Activated naive CD4-positive, alpha-beta T cell treated with anti-CD3 and anti-CD28 coated beads, Interleukin-2, amount 50 U/mL, for 72 hours (primary cell): ENCODE results near the gene FAM20A. TPM values are rescaled to one million over a fixed set of nuclear protein-coding genes. Genes with fewer than 3 reads are reported as not detected.
A peak's percentile ranks its signal among the peaks of the same experiment; 100 is the strongest.

Experiments
- ATAC-seq, 2 donors: fragments of 150-1000 bp; cut with Tn5 transposase; 2 replicates each; pipeline ENCODE4 v1.10.0; 2021; ENCODE audit warnings: mild to moderate bottlenecking in 2 of 2, moderate library complexity in 2 of 2
- DNase-seq, 2 donors: peaks; one replicate each; pipeline ENCODE4 v3.0.0; 2021 to 2022; ENCODE audit warnings: low spot score in 2 of 2
- H3K27ac Mint-ChIP-seq, 2 donors: one replicate each; pipeline ENCODE4 v1.8.0; 2022; ENCODE audit warnings: mild to moderate bottlenecking in 2 of 2, mixed read lengths in 2 of 2
- H3K36me3 Mint-ChIP-seq, 2 donors: one replicate each; pipeline ENCODE4 v1.8.0; 2022; ENCODE audit warnings: mixed read lengths in 2 of 2
- H3K9me3 Mint-ChIP-seq, 2 donors: one replicate each; pipeline ENCODE4 v1.8.0; 2022; ENCODE audit warnings: mixed read lengths in 2 of 2
- total RNA-seq, 2 donors: library from RNA; stranded (reverse); gene quantifications; one replicate each; pipeline ENCODE4 v1.2.3, GENCODE V29; 2022

Gene FAM20A
- total RNA-seq, 2 donors from 2014 or later, result not detected

- Mint-ChIP-seq H3K9me3 (no peaks in the 10 kb centered on the region), H3K36me3 (no peaks in the 10 kb centered on the region), H3K27ac (no peak overlapping the region)
- ATAC-seq (no peak), DNase-seq (no peak)
Measured at GRCh38 chr17:68564415-68565111, 36.6 kb downstream of the FAM20A start.

GRCh38 chr17:68562736-68563135 is 38.4 kb downstream of the FAM20A start:
- H3K36me3 Mint-ChIP-seq, result no peaks in the 10 kb centered on the region
- ATAC-seq, result no peak
- H3K9me3 Mint-ChIP-seq, result no peaks in the 10 kb centered on the region
- DNase-seq, result no peak
- no peak overlapping the region for H3K27ac Mint-ChIP-seq

GRCh38 chr17:68560966-68561720 is 40.0 kb downstream of the FAM20A start:
- DNase-seq, result no peak
- peaks cover 0 to 2% of the 10 kb centered on the region in 2 donors for H3K9me3 Mint-ChIP-seq
- no peaks in the 10 kb centered on the region for H3K36me3 Mint-ChIP-seq
- H3K27ac Mint-ChIP-seq, result no peak overlapping the region
- no peak for ATAC-seq

- ATAC-seq (no peak), DNase-seq (no peak)
- Mint-ChIP-seq H3K36me3 (no peaks in the 10 kb centered on the region), H3K9me3 (peaks cover 0 to 6% of the 10 kb centered on the region in 2 donors), H3K27ac (no peak overlapping the region)
Measured at GRCh38 chr17:68559316-68559715, 41.9 kb downstream of the FAM20A start.

GRCh38 chr17:68556551-68556950 is 44.6 kb downstream of the FAM20A start:
- H3K9me3 Mint-ChIP-seq, result peaks cover 0 to 6% of the 10 kb centered on the region in 2 donors
- no peak overlapping the region for H3K27ac Mint-ChIP-seq
- no peak for DNase-seq
- H3K36me3 Mint-ChIP-seq, result no peaks in the 10 kb centered on the region
- ATAC-seq, result no peak

- Mint-ChIP-seq H3K9me3 (no peaks in the 10 kb centered on the region), H3K36me3 (peaks cover 0 to 5% of the 10 kb centered on the region in 2 donors), H3K27ac (no peak overlapping the region)
- no peak for DNase-seq
- ATAC-seq, result no peak
Measured at GRCh38 chr17:68544111-68544915, 56.9 kb downstream of the FAM20A start.

- DNase-seq (no peak), ATAC-seq (no peak)
- peaks cover 0 to 5% of the 10 kb centered on the region in 2 donors for H3K36me3 Mint-ChIP-seq
- peak overlapping the region in 1 of 2 donors; percentile 9 for H3K27ac Mint-ChIP-seq
- no peaks in the 10 kb centered on the region for H3K9me3 Mint-ChIP-seq
Measured at GRCh38 chr17:68542698-68543463, 58.3 kb downstream of the FAM20A start.

- Mint-ChIP-seq H3K27ac (peak overlapping the region in 1 of 2 donors; percentile 9), H3K9me3 (no peaks in the 10 kb centered on the region), H3K36me3 (peaks cover 0 to 5% of the 10 kb centered on the region in 2 donors)
- DNase-seq, result no peak
- no peak for ATAC-seq
Measured at GRCh38 chr17:68541816-68542215, 59.4 kb downstream of the FAM20A start.

- H3K36me3 Mint-ChIP-seq, result peaks cover 0 to 5% of the 10 kb centered on the region in 2 donors
- DNase-seq, result no peak
Measured at GRCh38 chr17:68540981-68541380, 60.2 kb downstream of the FAM20A start.

GRCh38 chr17:68539548-68540467 is 61.4 kb downstream of the FAM20A start:
- no peak for DNase-seq
- H3K36me3 Mint-ChIP-seq, result peaks cover 0 to 5% of the 10 kb centered on the region in 2 donors
- ATAC-seq, result no peak
- no peaks in the 10 kb centered on the region for H3K9me3 Mint-ChIP-seq
- no peak overlapping the region for H3K27ac Mint-ChIP-seq

More at GRCh38 chr17:68540981-68541380, 60.2 kb downstream of the FAM20A start:
- Mint-ChIP-seq H3K9me3 (no peaks in the 10 kb centered on the region), H3K27ac (no peak overlapping the region)
- no peak for ATAC-seq

GRCh38 chr17:68535922-68536321 is 65.2 kb downstream of the FAM20A start:
- H3K9me3 Mint-ChIP-seq, result no peaks in the 10 kb centered on the region
- no peak for ATAC-seq
- H3K36me3 Mint-ChIP-seq, result peaks cover 0 to 4% of the 10 kb centered on the region in 2 donors
- peak overlapping the region in 1 of 2 donors; percentile 90 for H3K27ac Mint-ChIP-seq
- no peak for DNase-seq

- Mint-ChIP-seq H3K36me3 (peaks cover 0 to 13% of the 10 kb centered on the region in 2 donors), H3K9me3 (no peaks in the 10 kb centered on the region), H3K27ac (peak overlapping the region in 1 of 2 donors; percentile 25)
- no peak for ATAC-seq
- DNase-seq, result no peak
Measured at GRCh38 chr17:68534695-68535088, 66.5 kb downstream of the FAM20A start.

GRCh38 chr17:68533887-68534694 is 67.1 kb downstream of the FAM20A start:
- H3K27ac Mint-ChIP-seq, result peak overlapping the region in 1 of 2 donors; percentile 38
- peaks cover 0 to 16% of the 10 kb centered on the region in 2 donors for H3K36me3 Mint-ChIP-seq
- H3K9me3 Mint-ChIP-seq, result no peaks in the 10 kb centered on the region
- no peak for DNase-seq
- ATAC-seq, result peak in 1 of 2 donors; percentile 32

GRCh38 chr17:68532826-68533225 is 68.3 kb downstream of the FAM20A start:
- ATAC-seq (no peak), DNase-seq (no peak)
- H3K36me3 Mint-ChIP-seq, result peaks cover 4 to 16% of the 10 kb centered on the region in 2 donors
- no peak overlapping the region for H3K27ac Mint-ChIP-seq
- no peaks in the 10 kb centered on the region for H3K9me3 Mint-ChIP-seq

GRCh38 chr17:68531252-68531651 is 69.9 kb downstream of the FAM20A start:
- ATAC-seq, result no peak
- no peak overlapping the region for H3K27ac Mint-ChIP-seq

More at GRCh38 chr17:68531252-68531651, 69.9 kb downstream of the FAM20A start:
- no peaks in the 10 kb centered on the region for H3K9me3 Mint-ChIP-seq
- H3K36me3 Mint-ChIP-seq, result peaks cover 4 to 16% of the 10 kb centered on the region in 2 donors
- no peak for DNase-seq
